Activated CD4-positive, alpha-beta T cell treated with anti-CD3 and anti-CD28 coated beads, Interleukin-2, amount 50 U/mL, for 24 hours (primary cell): ENCODE data around the gene EXOSC10.
"Not testable (repeated sequence)": the region's sequence is repeated elsewhere in the genome, so short reads cannot be mapped to it uniquely, and the experiment has no call there.

Experiments
- DNase-seq, 2 donors: peaks; one replicate each; pipeline ENCODE4 v3.0.0-alpha.2; 2020; ENCODE audit warnings: low read depth in 1 of 2, low spot score in 1 of 2

Gene EXOSC10

DNA sequence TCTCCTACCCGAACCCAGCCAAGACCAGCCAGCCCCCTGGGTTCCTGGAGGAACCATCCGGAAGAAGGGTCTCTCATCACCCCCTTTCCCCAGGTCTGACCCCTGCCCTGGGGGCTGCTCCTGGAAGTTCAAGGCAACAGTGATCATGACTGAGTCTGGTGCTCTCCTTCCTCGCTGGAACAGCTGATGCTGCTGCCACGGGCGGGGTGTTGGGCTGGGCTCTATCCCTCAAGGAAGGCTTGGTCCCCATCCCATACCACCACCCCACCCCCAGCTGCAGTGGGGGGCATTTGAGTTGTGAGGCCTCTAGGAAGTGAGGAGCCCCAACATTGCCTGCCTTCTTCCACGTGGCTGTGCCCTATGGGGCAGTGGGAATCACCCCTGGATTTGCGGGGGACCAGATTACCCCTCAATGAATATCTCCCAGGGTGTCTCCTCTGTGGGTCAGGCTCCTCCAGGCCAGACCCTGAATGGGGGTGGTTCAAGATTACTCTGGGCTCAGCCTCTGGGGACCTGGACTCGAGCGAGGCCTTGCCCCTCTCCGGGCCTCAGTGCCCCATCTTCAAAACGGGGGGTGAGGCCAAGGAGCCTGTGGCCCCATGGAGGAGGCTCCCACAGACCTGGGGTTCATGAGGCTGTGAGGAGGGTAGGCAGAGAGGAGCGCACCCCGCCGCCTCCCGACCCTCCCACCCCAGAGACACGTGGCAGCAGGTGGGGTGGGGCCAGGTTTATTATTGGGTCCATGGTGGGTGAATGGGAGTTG is 55.4 kb downstream of the EXOSC10 start:
- DNase-seq: no peak

DNA sequence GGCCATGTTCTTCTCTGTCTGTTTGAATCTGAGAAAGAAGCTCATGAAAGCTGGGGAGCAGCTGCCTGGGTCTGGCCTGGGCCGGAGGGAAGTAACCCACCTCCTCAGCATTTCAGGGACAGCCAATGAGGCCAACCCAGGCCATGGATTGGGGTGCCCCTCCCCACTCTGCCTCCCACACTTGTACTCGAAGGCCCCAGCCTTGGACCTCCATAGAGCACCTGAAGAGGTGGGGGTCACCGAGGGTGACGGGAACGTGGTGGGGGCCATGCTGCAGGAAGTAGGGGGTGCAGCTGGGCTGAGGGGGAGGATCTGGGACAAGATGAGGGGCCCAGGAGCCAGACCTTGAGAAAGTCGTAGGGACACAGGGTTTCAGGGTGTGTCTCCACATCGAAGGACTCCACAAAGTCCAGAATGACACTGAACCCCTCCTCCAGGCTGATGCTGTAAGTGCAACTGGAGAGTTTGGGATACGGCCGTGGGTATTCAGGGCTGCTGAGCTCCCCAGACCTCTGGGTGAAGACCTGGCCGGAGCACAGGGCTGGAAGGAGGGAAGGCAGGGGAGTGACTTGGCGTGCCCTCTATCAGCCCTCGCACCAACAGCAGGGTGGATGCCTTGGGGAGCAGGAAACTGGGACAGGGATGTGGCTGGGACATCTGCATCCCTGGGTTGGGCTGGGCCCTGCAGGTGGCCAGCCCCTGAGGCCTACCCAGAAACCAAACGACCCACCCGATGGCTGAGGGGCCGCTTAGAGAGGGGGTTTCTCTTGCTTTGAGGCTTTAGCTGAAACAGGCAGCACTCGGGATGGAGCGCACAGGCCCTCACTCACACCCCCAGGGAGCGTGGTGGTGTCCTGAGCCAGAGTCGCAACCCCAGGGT is 56.4 kb downstream of the EXOSC10 start:
- DNase-seq: no peak

GRCh38 chr1:11042065-11042464 is 57.6 kb downstream of the EXOSC10 start:
- DNase-seq: no peak

DNA sequence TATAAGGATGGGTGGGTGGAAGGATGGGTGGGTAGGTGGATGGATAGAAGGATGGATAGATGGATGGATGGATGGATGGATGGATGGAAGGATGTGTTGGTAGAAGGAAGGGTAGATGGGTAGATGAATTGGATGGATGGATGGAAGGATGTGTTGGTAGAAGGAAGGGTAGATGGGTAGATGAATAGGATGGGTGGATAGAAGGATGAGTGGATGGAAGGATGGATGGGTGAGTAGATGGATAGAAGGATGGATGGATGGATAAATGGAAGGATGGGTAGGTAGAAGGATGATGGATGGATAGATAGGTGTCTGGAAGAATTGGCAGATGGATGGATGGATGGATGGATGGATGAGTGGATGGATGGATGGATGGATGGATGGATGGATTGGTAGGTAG is 58.6 kb downstream of the EXOSC10 start:
- DNase-seq: no peak

- DNase-seq: not testable (repeated sequence)
Observed at GRCh38 chr1:11040105-11040429, 59.6 kb downstream of the EXOSC10 start.

- DNase-seq: no peak
Observed at GRCh38 chr1:11039351-11040104, 60.1 kb downstream of the EXOSC10 start.

DNA sequence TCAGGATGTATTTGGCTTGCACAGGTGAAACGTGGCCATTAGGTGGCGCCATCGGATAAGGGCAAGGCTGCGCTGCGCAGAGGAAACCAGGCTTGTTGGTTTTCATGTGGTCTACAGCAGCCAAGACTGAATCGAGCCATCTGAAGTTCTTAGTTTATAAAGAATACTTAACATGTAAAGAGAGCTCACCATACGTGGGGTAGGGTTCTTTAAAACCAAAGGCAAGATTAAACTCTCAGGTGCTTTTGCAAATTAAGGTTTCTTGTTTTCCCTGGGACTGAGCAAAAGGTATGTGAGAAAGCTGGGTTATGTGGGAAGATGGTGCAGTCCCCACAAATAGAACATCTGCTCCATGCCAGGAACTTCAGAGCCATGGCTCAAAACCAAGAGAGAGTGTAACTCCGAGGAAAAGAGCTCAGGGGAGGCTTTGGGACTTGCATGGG is 61.9 kb downstream of the EXOSC10 start:
- peak; percentile 75 to 87 for DNase-seq

DNA sequence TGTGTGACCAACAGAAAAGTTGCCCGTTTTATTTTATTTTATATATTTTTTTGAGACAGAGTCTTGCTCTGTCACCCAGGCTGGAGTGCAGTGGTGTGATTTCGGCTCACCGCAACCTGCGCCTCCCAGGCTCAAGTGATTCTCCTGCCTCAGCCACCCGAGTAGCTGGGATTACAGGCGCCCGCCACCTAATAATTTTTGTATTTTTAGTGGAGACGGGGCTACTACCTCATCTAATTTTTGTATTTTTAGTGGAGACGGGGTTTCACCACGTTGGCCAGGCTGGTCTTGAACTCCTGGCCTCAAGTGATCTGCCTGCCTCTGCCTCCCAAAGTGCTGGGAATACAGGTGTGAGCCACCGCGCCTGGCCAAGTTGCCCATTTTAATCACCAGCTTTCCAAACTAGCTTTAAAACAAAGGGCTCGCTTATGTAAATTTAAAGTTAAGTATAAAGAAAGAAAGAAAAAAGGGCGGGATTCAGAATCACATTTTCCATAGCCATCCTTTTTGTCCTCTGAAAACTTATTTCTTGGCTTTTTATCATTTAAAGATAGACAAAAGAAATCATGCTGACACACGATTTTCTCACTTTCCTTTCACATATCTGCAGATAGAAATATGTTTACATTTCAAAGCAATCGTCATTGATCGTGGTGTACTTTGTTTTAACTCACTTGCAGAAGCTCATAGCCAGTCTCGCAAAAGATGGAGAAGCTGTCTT is 62.5 kb downstream of the EXOSC10 start:
- DNase-seq: not testable (repeated sequence)

- no peak for DNase-seq
Observed at GRCh38 chr1:11031624-11032262, 67.9 kb downstream of the EXOSC10 start.

GRCh38 chr1:11030865-11031264 is 68.8 kb downstream of the EXOSC10 start:
- no peak for DNase-seq

DNA sequence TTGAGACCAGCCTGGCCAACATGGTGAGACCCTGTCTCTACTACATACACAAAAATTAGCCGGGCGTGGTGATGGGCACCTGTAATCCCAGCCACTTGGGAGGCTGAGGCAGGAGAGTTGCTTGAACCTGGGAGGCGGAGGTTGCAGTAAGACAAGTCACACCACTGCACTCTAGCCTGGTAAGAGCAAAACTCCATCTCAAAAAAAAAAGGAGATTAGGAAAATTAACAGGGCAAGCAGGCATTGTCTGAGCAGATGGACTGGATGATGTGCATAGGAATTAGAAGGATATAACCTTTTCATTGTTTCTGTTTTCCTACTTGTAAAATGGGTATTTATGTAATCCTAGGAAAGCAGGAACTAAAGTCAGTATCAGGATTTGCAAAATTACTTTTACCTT is 71.7 kb downstream of the EXOSC10 start:
- no peak for DNase-seq

DNA sequence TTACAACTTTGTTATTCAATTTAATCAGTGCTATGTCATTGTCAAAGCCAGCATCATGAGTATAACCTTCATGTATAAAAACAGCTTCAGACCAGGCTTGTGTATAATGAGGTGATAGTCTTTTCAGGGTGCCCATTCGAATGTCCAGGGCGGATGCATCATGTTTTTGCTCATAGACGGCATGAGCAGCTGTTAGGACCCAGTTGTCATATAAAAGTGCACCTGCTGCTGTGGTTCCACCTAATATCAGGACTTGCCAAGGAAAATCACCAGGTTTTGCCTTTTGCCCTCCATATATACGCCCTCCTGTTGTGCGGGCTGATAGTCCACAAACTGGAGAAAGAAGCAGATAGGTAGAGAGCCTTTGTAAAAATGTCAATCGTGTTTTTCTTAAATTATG is 72.4 kb downstream of the EXOSC10 start:
- no peak for DNase-seq

- no peak for DNase-seq
Observed at GRCh38 chr1:11026903-11027302, 72.8 kb downstream of the EXOSC10 start.

DNA sequence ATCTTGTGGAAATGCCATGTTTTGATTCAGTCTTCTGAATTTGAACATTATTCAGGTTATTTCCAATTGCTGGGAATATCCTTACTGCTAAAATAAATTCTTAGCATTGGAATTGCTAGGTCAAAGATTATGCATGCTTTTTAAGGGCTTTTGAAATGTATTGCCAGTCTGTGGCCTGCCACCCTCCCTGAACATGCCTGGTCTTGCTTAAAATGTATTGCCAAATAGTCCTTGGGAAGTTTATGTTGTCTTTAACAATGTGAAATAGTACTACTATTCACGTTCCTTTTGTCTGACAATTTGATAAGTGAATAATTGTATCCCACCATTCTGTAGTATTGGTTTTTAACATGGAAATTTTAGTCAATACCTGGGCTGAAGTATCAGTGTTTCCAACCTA is 73.6 kb downstream of the EXOSC10 start:
- DNase-seq: no peak

- no peak for DNase-seq
Observed at GRCh38 chr1:11025618-11026017, 74.1 kb downstream of the EXOSC10 start.

- no peak for DNase-seq
Observed at GRCh38 chr1:11024874-11025203, 74.8 kb downstream of the EXOSC10 start.

DNA sequence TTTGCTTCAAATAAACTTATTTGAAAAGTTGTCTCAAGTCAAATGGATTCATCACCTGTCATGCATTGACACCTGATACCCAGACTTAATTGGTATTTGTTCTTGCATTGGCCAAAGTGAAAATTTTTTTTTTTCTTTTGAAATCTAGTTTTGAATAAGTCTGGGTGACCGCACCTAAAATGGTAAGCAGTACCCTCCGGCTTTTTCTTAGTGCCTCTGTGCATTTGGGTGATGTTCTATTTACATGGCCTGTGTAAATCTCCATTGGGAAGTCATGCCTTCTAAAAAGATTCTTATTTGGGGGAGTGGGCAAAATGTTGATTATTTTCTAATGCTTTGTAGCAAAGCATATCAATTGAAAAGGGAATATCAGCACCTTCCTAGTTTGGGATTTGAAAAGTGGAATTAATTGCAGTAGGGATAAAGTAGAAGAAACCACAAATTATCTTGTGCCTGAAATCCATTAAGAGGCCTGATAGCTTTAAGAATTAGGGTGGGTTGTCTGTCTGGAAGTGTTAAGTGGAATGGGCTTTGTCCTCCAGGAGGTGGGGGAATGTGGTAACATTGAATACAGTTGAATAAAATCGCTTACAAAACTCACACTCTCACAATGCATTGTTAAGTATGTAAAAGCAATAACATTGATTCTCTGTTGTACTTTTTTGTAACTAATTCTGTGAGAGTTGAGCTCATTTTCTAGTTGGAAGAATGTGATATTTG is 75.4 kb downstream of the EXOSC10 start:
- DNase-seq: no peak

GRCh38 chr1:11023201-11023600 is 76.5 kb downstream of the EXOSC10 start:
- no peak for DNase-seq

DNA sequence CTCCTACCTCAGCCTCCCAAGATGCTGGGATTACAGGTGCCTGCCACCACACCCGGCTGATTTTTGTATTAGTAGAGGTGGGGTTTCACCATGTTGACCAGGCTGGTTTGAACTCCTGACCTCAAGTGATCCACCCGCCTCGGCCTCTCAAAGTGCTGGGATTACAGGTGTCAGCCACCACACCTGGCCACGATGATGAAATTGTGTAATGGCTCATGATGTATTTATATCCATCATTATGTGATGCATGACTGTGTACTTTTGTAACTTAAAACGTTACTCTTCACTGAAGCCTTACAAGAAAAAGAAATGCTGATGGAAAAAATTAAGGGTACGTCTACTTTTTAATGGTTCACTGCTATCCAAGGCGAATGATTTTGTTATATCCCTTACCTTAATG is 79.7 kb downstream of the EXOSC10 start:
- DNase-seq: no peak

GRCh38 chr1:11019358-11019757 is 80.3 kb downstream of the EXOSC10 start:
- DNase-seq: not testable (repeated sequence)
